Stimulated activated CD8-positive, alpha-beta memory T cell treated with anti-CD3 and anti-CD28 coated beads, Interleukin-2, amount 100 ng/mL, for 48 hours (primary cell): ENCODE measurements around the gene GABRG2.

Experiments
- DNase-seq, 2 donors: peaks; one replicate each; pipeline ENCODE4 v3.0.0-alpha.2; 2020; ENCODE audit warnings: low read depth in 2 of 2

The GABRG2 gene

GRCh38 chr5:162193012-162193411 lies 125.4 kb downstream of the GABRG2 start:
- DNase-seq, result no peak

GRCh38 chr5:162196351-162196750 lies 128.8 kb downstream of the GABRG2 start:
- DNase-seq, result no peak

DNA sequence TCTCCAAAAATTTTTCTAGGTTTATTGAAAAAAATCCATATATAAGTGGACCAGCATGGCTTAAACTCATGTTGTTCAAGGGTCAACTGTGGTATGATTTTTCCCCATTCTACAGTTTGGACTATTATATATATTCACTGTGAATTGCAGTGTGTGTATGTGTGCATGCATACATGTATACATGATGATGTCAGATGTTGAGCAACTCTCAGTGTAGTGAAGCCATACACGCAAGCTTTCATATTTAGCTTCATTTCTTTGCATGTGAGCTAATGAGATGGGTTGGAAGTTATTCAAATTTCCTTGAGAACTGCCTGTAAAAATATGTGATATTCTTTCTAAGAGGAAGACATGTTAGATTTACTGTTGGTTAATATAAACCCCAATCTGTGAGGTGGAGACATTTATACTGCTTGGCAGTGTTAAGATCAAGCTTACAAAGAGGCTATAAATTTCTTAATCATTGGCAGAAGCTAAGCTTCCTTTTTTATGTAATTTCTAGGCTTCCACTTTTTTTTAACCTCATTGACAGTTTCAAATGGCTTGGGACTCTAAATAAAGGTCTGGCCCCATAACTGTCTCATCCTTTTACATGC lies 134.8 kb downstream of the GABRG2 start:
- no peak for DNase-seq
